CD4-positive, alpha-beta T cell treated with Interleukin-17A for 4 hours (primary cell): Measurements from ENCODE around the gene KRTAP4-2.
"Not testable (repeated sequence)": the region's sequence is repeated elsewhere in the genome, so short reads cannot be mapped to it uniquely, and the experiment has no call there.

Experiments used
- DNase-seq: peaks from one replicate; pipeline ENCODE4 v3.0.0-alpha.2; 2020; ENCODE audit warnings: mixed read lengths

The KRTAP4-2 gene

DNA sequence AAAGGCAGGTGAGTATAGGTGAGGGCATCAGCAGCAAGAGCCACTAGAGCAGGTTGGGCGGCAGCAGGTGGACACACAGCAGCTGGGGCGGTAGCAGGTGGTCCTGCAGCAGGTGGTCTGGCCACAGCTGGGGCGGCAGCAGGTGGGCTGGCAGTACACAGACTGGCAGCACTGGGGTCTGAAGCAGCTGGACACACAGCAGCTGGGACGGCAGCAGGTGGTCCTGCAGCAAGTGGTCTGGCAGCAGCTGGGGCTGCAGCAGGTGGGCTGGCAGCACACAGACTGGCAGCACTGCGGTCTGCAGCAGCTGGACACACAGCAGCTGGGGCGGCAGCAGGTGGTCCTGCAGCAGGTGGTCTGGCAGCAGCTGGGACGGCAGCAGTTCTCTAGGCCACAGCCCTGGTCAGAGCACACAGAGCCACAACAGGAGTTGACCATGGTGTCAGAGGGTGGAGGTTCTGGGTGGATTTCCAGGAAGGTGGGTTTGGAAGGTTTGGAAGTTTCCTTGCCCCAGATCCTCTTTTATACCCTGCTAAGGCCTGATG lies at the start of gene KRTAP4-2:
KRTAP4-2 (minus strand) TSS at position 495 of the 545 bp plus-strand sequence; CDS start at position 438, 57 bp downstream.
- DNase-seq, result no peak

DNA sequence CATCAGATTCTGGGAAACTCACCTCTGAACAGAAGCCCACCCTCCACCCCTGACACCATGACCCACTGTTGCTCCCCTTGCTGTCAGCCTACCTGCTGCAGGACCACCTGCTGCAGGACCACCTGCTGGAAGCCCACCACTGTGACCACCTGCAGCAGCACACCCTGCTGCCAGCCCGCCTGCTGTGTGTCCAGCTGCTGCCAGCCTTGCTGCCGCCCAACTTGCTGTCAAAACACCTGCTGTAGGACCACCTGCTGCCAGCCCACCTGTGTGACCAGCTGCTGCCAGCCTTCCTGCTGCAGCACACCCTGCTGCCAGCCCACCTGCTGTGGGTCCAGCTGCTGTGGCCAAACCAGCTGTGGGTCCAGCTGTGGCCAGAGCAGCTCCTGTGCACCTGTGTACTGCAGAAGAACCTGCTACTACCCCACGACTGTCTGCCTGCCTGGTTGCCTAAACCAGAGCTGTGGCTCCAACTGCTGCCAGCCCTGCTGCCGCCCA lies 48.6 kb upstream of the KRTAP4-2 start, which contains the start of gene KRTAP9-2:
KRTAP9-2 (plus strand) TSS at position 51 of the 498 bp plus-strand sequence; CDS start at position 58, 7 bp downstream.
- DNase-seq, result not testable (repeated sequence)

GRCh38 chr17:41226051-41226450 lies 48.0 kb upstream of the KRTAP4-2 start:
- DNase-seq, result no peak

DNA sequence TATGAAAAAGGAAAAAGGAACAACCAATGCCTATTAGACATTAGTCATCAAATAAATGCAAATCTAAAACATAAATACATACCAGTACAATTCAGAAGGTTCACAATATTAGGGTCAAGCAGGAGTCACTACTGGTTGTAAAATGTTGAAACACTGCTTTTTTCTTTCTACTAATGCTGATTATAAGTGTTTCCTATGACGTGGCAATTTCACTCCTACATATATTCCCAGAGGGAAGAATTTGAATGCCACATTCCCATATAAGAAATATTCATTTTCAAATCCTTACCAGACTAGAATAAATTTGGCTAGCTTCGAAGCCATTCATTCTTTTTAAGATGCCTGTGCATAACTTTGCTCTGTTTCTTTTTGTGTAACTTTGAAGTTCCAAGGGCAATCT lies 45.8 kb upstream of the KRTAP4-2 start:
- no peak for DNase-seq

GRCh38 chr17:41215681-41216080 lies 37.7 kb upstream of the KRTAP4-2 start:
- no peak for DNase-seq

GRCh38 chr17:41212524-41213169 lies 34.6 kb upstream of the KRTAP4-2 start:
- DNase-seq, result no peak

DNA sequence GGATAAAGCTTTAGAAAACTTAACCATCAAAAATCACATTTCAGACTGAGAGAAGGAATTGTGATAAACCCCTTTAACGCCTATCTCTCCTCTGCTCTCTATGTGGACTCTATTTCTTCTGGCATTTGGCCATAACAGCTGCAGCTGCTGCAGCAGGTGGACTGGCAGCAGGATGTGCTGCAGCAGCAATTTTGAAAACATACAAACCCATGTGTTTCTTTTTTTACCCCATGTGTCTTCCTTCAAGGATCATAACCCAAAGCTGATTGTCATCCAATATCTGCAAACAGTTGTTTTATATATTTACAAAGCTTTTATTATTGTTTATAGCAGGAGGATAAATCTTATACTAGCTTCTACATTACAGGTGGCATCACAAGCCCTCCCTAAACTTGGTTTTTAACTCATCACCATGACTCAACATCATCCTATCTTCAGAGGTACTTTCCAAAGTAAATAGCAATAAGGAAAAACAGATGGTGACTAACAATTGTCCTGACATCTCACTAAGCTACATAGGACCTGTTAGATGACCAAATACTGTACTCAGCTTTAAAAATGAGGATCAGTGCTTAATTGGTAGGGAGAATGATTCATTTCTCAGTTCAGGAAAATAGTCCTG lies 33.9 kb upstream of the KRTAP4-2 start:
- DNase-seq, result no peak

DNA sequence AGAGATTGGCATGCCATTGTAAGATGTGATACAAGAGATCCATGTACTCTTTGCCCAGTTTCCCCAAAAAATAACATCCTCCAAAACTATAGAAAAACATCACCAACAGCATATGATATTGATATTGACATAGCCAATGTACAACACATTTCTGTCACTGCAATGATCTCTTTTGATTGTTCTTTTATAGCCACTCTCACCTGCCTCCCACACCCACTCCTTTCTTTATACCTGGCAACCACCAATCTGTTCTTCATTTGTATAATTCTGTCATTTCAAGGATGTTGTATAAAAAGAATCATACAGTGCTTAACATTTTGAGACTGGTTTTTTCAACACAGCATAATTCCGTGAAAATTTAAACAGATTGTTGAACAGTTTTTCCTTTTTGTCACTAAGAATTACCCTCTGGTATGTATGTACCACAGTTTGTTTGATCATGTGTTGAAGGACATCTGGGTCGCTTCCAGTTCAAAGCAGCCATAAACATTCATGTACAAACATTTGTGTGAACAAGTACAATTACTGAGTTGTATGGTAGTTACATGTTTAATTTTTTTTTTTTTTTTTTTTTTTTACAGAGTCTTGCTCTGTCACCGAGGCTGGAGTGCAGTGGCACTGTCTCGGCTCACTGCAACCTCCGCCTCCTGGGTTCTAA lies 21.5 kb upstream of the KRTAP4-2 start:
- DNase-seq, result no peak

- no peak for DNase-seq
These were observed 18.0 kb upstream of the KRTAP4-2 start for GRCh38 chr17:41196068-41196467.

GRCh38 chr17:41190328-41190727 lies 12.3 kb upstream of the KRTAP4-2 start:
- DNase-seq, result no peak

- DNase-seq, result not testable (repeated sequence)
These were observed 11.9 kb upstream of the KRTAP4-2 start, which contains the start of gene KRTAP9-1 for GRCh38 chr17:41189837-41190318. Gene KRTAP9-1, plus strand, starts transcription at chr17:41189887. Its CDS starts 0 bp downstream, at chr17:41189887.

GRCh38 chr17:41186872-41187271 lies 8.9 kb upstream of the KRTAP4-2 start:
- no peak for DNase-seq

GRCh38 chr17:41185001-41185400 lies 7.0 kb upstream of the KRTAP4-2 start:
- no peak for DNase-seq

DNA sequence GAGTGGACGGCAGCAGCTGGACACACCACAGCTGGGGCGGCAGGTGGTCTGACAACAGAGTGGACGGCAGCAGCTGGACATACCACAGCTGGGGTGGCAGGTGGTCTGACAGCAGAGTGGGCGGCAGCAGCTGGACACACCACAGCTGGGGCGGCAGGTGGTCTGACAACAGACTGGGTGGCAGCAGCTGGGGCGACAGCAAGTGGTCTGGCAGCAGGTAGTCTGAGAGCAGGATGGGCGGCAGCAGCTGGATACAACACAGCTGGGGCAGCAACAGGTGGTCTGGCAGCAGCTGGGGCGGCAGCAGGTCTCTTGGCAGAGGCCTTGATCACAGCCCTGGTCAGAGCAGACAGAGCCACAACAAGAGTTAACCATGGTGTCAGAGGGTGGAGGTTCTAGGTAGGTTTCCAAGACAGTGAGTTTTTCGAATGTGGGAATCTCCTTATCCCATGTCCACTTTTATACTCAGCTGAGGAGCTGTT lies 6.5 kb upstream of the KRTAP4-2 start, which contains the start of gene KRTAP4-1:
KRTAP4-1 (minus strand) TSS at position 432 of the 482 bp plus-strand sequence; CDS start at position 375, 57 bp downstream.
- DNase-seq, result no peak

- DNase-seq, result no peak
These were observed 1.0 kb upstream of the KRTAP4-2 start for GRCh38 chr17:41178843-41179616.

- no peak for DNase-seq
These were observed 320 bp upstream of the KRTAP4-2 start for GRCh38 chr17:41178341-41178740.

GRCh38 chr17:41176744-41177387 lies 1.2 kb downstream of the KRTAP4-2 start:
- no peak for DNase-seq

DNA sequence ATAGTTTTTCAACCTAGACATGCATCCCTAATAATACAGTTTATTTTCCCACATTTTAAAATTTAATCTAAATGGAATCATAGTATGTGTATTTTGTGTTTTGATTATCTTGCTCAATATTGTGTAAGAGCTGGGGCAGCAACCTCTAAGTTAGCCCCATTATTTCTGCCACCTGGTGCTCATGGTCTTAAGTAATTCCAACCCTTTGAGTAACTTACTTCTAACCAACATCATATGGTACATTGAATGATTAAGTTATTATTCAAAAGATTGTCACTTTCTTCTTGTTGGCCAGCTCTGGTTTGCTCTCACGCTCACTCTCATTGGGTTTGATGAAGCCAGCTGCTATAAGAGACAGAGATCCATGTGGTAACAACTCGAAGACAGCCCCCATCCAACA lies 6.1 kb downstream of the KRTAP4-2 start:
- no peak for DNase-seq

- DNase-seq, result no peak
These were observed 9.9 kb downstream of the KRTAP4-2 start, which contains the start of gene KRTAP4-3 for GRCh38 chr17:41168121-41168520. Gene KRTAP4-3, minus strand, starts transcription at chr17:41168221. Its CDS starts 49 bp downstream, at chr17:41168172.

DNA sequence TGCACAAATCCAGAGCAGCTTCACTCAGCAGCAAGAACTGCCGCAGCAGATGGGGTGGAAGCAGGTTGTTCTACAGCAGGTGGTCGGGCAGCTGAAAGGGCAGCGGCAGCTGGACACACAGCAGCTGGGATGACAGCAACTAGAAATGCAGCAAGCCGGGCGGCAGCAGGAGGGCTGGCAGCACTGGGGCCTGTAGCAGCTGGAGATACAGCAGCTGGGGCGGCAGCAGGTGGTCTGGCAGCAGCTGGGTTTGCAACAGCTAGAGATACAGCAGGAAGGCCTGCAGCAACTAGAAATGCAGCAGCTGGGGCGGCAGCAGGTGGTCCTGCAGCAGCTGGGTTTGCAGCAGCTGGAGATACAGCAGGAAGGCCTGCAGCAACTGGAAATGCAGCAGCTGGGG lies 10.5 kb downstream of the KRTAP4-2 start:
- no peak for DNase-seq

GRCh38 chr17:41163828-41164227 lies 14.2 kb downstream of the KRTAP4-2 start:
- no peak for DNase-seq
